GM18861 (cell line): ENCODE measurements around the gene PPP1R9B.

Source experiments
- ATAC-seq: cut with Tn5 transposase; IDR thresholded peaks from one replicate; pipeline ENCODE4 v1.9.1; 2021; ENCODE audit not compliant: unreplicated experiment

PPP1R9B gene

GRCh38 chr17:50128441-50129352 lies 21.8 kb downstream of the PPP1R9B start:
- no peak for ATAC-seq

- ATAC-seq, result no peak
These were observed 22.6 kb downstream of the PPP1R9B start for GRCh38 chr17:50127697-50128361.

DNA sequence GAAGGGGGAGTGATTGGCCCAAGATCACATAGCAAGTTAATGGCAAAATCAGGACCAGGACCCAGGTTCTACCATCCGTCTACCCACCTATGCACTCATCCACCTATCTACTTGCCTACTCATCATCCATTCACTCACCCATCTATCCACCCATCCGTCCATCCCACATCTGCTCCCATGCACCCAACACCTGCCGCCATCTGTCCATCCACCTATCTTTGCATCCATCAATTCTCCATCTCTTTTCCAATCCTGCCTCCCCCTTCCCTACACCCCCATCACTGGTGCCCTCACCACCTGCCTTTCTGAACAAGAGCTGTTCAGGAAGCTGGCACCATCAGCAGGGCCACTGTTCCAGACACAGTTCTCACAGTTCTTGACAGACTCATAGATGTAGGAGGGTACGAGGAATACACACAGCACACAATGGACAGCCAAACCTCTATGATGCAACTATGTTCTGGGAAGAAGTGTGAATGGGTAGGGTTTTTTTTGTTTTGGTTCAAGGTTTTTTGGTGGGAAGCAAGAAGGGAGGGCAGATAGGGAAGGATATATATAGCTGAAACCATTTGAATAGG lies 25.0 kb downstream of the PPP1R9B start:
- no peak for ATAC-seq

DNA sequence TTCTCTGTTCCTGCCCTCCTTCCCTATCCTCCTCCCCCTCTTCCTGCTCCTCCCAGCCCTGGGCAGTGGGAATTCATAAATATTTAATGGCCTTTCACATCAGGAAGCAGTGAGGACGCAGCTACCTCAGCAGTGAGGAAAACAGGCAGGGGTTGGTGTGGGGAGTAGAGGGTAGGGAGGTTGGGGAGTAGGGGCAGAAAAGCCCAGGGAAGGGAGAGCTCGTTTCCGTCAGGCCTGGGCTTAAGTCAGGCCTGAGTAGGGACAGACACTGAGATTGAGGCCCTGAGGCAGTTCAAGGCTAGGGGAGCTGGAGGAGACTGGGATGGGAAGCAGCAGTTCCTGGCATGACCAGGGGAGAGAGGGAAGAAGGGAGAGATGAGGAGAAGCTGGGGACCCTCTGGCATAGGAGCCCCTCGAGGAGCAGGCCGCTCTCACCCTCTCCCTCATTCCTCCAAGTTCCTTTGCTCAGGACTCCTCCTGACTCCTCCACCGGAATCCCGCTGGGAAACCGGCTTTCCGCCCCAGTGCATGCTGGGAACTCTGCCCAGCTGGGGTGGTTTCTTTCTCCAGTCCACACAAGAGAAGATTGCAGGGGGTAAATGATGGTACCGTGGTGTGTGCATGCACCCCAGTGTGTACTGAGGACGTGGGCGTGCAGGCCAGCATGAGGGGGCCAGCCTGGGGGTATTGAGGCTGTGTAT lies 26.7 kb downstream of the PPP1R9B start:
- ATAC-seq, result no peak

DNA sequence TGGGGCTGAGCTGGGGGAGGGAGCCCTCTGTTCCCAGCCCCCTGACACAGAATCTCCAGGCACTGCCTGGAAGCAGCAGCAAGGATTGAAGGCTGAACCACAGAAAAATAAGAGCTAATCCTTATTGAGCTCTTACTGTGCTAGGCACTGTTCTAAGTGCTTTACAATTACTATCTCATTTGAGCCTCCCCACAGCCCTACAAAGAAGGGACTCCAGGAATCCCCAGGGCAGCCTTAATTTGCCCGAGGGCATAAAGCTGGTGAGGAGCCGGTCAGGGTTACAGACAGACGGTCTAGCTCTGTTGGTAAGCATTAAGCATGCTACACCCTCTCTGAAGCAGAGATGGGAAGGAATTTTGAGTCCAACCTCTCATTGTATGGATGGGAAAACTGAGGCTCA lies 27.5 kb downstream of the PPP1R9B start:
- no peak for ATAC-seq

DNA sequence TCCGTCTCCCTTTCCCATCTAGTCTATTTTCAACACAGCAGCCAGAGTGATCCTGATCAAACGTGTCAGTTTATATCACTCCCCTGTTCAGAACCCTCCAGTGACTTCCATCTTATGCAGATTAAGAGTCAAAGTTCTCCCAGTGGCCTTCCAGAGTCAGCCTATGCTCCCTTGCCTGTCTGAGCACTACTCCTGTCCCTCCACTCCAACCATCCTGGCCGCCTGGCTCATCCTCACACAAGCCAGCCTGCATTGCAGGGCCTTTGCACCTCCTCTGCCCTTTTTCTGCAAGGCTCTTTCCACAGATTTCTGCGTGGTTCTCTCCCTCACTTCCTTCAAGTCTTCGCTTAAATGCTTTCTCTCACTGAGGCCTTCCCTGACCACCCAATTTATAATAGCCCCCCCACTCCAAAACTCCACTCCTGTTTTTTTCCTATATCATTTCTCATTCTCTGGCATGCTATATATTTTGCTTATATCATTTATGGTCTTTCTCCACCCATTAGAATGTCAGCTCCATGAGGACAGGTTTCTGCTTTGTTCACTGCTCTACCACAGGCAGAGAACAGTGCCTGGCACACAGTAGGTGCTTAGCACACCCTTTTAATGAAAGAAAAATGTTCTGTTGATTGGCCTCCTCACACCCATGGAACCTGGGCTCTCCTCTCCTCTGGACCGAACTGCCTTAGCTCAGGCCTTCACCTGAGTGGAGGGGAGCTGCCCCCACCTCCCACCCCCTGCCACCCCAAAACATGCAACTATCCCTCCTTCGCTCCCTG lies 29.8 kb downstream of the PPP1R9B start:
- no peak for ATAC-seq

DNA sequence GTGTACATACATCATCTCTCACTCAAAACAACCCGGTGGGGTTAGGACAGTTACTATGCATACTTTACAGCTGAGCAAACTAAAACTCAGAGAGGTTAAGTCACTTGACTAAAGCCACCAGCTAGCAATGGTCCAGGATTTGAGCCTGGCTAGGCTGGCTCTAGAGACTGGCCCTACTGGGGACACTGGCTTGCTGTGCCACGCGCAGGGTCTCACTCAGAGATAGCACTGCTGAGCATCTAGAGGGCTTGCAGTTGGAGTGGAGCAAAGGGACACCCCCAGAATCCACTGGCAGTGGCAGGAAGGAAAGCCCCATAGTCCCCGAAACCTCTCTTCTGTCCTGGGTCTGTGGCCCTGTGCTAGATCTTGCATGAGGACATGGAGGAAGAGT lies 31.7 kb downstream of the PPP1R9B start:
- ATAC-seq, result no peak

DNA sequence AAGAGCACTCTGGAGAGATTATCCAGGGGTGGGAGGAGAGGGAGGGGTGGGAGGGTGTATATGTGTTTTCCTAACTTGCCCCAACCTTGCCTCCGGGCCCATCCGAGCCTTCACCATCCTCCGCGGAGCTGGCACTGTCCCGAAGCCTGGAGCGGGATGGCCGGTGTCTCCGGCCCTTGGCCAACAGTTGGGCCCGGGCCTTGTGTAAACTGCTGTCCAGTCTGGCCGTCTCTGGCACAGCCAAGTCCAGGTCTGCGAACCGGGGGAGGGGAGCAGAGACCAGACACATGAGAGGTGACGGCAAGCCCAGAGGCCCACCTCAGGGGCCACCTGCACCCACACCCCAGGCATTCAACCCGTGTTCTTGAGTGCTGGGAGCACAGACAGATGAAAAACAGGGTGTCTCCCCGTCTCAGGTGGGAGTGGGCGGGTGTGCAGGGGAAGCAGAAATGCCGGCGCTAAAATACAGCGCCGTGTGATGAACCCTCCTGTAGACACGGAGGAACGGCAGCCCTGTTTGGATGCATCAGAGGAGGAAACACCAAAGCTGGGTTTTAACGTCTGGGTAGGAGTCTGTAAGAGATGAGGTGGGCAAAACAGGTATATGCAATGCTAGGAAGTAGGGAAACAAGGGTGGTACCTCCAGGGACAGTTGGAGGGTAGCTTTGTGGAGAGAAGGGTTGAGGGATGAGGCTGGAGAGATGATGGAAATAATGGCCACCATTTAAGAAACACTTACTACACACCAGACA lies 32.2 kb downstream of the PPP1R9B start:
- ATAC-seq, result no peak

GRCh38 chr17:50117202-50118051 lies 33.0 kb downstream of the PPP1R9B start:
- ATAC-seq, result no peak

DNA sequence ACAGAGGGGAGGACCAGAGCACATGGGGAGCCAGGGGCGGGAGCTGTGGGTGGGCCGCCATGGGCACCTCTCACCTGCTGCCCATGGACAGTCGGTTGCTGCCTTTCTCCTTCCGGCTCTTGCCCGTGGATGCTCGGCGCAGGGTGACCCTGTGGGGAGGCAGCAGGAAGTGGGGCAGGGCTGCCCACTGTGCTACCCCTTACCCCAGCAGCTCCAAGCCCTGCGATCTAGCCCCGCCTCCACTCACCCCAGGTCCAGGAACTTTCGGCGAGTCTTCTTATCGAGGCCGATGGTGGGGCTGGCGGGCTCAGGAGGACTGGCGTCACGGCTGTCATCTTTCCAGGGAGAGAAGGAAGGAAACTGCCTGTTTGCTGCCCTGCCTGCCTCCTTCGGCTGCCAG lies 34.7 kb downstream of the PPP1R9B start:
- no peak for ATAC-seq

- no peak for ATAC-seq
These were observed 35.6 kb downstream of the PPP1R9B start for GRCh38 chr17:50114849-50115357.

GRCh38 chr17:50114401-50114800 lies 36.1 kb downstream of the PPP1R9B start:
- no peak for ATAC-seq

DNA sequence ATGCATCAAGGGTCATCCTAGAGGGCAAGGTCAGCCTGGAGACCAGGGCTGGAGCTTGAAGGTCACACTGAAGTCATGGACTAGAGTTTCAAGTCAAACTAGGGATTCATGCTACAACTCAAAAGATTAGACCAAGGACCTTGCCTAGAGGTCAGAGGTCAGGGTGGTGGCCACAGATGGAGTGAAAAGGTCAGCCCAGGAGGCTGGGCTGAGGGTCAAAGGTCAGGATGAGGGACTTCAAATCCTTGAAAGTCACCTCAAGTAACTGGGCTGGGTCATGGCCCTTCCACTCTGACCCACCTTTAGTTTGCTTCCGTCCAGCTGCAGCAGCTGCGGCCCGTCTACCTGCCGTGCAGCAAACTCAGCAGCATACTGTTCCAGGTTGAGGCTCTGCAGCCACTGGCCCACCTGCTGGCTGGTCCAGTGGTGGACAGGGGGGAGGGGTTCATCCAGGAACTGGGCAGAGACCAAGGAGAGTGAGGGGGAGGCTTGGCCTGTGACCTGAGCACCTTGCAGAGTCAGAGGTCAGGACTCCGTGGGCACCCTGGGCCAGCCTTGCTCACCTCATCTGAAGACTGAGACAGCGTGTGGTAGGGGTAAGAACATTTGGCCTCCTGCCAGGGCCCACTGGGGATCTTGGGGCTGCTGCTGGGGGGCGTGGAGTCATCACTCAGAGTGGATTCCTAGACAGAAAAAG lies 36.7 kb downstream of the PPP1R9B start:
- ATAC-seq, result no peak

GRCh38 chr17:50112694-50113093 lies 37.8 kb downstream of the PPP1R9B start:
- no peak for ATAC-seq

DNA sequence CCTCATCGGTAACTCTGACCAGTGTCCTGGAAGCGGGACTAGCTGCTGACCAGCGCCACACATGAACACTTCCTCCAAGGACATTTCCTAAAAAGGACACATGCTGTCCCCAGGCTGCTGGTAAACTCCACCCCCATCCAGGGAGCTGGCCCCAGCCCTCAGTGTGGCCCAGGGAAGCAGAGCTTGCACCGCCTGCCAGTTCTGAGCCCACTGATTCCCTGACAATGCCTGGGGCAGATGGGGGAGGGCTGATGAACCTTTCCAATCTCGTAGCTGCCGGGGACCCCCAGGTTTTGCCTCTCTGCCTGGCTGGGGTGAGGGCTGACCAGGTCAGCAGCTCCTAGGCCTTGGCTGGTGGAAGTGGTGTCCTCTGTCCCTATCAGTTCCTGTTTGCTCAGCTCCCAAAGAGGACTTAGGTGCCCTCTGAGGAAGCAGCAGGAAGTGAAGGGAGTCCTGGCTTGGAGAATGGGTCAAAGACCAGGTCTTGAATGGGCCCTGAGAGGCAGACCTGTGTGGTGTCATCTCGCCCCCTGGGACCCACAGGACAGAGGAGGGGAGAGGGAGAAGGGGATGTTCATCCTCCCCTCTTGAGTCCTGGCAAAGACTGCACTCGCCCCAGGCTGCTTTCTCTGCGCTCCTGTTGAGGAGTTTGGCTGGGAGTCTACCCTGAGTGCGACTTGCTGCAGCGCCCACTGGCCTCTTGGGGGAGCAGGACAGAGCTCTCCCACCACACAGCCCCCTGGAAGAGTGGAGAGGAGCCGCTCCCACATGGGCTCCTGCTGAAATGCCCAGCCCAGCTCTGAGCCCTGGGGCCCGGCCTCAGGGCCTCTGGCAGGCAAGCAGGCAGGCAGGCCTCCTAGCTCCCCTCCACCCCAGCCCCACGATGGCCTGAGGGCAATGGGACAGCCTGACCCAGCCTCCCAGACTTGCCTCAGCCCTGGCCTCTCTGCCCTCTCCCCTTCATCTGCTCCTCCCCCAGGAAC lies 38.5 kb downstream of the PPP1R9B start:
- ATAC-seq, result no peak

- ATAC-seq, result no peak
These were observed 39.7 kb downstream of the PPP1R9B start for GRCh38 chr17:50110591-50111349.
